IPS-NIHi11 (cell line): ENCODE data around the gene ASXL1.
A peak's percentile ranks its signal among the peaks of the same experiment; 100 is the strongest.

Source experiments
- DNase-seq: peaks from one replicate; pipeline ENCODE4 v3.0.0; 2012; ENCODE audit warnings: mixed read lengths, low spot score

Gene ASXL1

GRCh38 chr20:32480371-32481241, 122.5 kb downstream of the ASXL1 start:
- DNase-seq = no peak

GRCh38 chr20:32481311-32482142, 123.4 kb downstream of the ASXL1 start:
- DNase-seq = no peak

- no peak for DNase-seq
Measured at GRCh38 chr20:32482143-32482441, 124.0 kb downstream of the ASXL1 start.

- DNase-seq = peak; percentile 44
Measured at GRCh38 chr20:32482442-32483261, 124.5 kb downstream of the ASXL1 start.

GRCh38 chr20:32483351-32484224, 125.5 kb downstream of the ASXL1 start:
- DNase-seq = peak; percentile 84

- peak; percentile 48 for DNase-seq
Measured at GRCh38 chr20:32484225-32484957, 126.3 kb downstream of the ASXL1 start.

- DNase-seq = peak; percentile 52
Measured at GRCh38 chr20:32484958-32485769, 127.0 kb downstream of the ASXL1 start.

GRCh38 chr20:32485770-32486478, 127.8 kb downstream of the ASXL1 start:
- no peak for DNase-seq

GRCh38 chr20:32487381-32487780, 129.2 kb downstream of the ASXL1 start:
- DNase-seq = no peak

GRCh38 chr20:32488066-32488838, 130.1 kb downstream of the ASXL1 start:
- DNase-seq = no peak
